Stimulated activated CD4-positive, alpha-beta T cell treated with anti-CD3 and anti-CD28 coated beads, Interleukin-4, amount 100 ng/mL, for 1 hour (primary cell): ENCODE results near the gene LMO4.

Source experiments
- DNase-seq: peaks from one replicate; pipeline ENCODE4 v3.0.0-alpha.2; 2020

Gene LMO4

DNA sequence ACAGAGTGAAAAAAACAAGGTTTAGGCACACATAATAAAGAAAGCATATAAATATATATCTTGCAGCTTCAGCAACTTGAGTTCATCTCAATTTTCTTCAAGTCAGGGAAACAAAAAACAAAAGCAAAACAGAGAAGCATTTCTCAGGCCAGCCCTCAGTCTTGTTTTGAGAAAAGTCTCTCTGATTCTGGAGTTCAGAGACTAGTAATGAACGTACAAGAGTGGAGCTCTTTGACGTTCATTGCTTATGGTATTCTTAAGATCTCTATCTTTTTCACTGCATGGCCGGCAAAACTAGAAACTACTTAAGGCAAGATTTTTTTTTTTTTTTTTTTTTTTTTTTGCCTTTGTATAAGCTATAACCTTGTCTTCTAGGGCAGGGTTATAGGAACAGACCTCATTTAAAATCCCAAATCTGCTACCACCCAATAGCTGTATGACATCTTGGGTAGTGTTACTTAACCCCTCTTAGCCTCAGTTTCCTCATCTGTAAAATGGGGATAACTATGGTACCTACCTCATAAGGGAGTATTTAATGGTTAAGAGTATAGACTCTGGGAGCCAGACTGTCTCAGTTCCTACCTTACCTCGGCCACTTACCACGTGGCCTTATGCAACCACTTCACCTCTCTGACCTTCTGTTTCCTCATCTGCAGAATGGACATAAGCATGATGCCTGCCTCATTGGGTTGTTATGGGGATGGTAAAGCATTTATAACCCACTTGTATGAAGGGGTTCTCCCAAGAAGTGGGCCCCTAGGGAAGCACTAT lies 33.6 kb downstream of the LMO4 start:
- no peak for DNase-seq

GRCh38 chr1:87362834-87363426 lies 34.2 kb downstream of the LMO4 start:
- DNase-seq, result no peak

GRCh38 chr1:87367549-87367948 lies 38.9 kb downstream of the LMO4 start:
- no peak for DNase-seq

DNA sequence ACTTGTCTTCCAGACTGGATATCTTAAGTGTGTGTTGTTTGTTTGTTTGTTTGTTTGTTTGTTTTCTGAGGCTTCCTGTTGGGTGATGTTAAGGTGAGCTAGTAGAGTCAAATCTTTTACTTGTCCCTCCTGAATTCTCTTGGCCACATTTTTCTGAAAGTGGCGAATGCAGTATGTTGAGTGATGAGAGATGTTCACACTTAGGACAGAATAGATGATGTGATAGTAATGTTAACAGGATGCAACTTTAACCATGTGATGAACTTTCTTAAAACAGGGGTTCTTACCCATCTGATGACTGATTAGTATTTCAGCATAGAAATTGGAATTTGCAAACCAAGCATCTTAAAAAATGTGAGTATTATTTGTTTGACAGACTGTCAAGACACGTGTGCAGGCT lies 40.2 kb downstream of the LMO4 start:
- no peak for DNase-seq

DNA sequence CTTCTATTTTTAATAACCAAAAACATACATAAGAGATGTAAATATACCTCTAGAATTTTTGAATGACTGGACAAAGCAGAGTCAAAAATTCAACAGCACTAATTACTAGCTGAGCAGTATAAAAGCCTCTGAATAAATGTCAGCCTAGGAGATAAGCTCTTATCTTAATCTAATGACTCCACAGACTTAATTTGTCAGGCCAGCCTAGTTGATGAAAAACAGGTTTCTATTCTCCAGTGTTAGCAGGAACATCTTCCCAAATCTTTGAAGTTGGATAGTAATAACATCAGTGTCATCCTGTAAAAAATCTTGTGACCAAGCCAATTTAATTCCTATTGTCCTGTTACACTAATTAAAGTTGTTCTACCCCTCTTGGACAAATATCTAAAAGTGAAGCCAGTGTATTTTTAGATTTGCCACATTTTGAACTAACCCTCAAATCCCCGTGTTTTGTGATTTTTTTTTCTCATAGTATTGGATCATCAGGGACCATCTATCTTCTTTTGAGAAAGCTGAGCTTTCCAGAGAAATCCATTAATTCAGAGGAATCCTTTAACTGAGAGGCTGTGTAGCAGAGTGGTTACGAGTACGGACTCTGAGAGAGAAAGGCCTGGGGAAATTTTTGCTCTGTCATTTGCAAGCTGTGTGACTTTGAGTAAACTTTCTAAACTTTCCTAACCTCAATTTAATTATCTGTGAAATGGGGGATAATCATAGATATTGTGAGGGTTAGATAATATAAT lies 41.2 kb downstream of the LMO4 start:
- DNase-seq, result no peak

GRCh38 chr1:87370544-87370943 lies 41.9 kb downstream of the LMO4 start:
- DNase-seq, result no peak

DNA sequence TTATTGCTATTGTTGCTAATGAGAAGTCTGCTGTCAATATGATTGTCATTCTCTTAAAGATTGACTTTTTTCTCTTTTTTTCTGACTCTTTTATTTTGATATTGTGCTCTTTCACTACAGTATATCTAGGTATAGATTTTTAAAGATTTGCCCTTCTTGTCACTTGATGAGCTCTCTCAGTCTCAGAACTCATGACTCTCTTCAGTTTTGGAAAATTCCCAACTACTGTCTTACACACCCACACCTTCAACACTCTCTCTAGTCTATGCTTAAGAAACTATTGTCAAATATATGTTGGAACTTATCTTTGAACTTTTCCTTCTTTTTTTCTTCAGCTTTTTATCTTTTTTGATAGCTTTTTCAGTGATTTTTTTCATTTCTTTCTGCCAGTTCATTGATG lies 50.6 kb downstream of the LMO4 start:
- DNase-seq, result no peak

GRCh38 chr1:87386217-87386790 lies 57.6 kb downstream of the LMO4 start:
- DNase-seq, result no peak

DNA sequence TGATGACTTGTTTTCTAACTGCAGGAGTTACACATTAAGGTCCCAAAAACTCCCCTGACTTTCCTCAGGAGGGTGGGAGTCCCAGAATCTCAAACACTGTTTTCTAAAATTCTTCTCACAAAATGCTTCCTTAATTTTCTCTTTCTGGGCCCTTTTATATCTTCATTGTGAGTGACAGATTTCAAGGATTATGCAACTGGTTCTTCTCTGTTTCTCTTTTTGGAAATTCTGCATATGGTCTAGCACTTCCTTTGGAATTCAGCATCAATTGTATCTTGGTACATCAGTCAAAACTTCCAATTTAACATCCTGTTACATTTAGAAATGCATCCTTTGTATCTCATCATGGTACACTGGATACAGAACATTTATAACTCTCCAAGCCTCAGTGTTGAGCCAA lies 59.7 kb downstream of the LMO4 start:
- no peak for DNase-seq

GRCh38 chr1:87389011-87389410 lies 60.3 kb downstream of the LMO4 start:
- no peak for DNase-seq

- DNase-seq, result no peak
These were observed 60.9 kb downstream of the LMO4 start for GRCh38 chr1:87389546-87389945.

- no peak for DNase-seq
These were observed 63.8 kb downstream of the LMO4 start for GRCh38 chr1:87392248-87393192.

DNA sequence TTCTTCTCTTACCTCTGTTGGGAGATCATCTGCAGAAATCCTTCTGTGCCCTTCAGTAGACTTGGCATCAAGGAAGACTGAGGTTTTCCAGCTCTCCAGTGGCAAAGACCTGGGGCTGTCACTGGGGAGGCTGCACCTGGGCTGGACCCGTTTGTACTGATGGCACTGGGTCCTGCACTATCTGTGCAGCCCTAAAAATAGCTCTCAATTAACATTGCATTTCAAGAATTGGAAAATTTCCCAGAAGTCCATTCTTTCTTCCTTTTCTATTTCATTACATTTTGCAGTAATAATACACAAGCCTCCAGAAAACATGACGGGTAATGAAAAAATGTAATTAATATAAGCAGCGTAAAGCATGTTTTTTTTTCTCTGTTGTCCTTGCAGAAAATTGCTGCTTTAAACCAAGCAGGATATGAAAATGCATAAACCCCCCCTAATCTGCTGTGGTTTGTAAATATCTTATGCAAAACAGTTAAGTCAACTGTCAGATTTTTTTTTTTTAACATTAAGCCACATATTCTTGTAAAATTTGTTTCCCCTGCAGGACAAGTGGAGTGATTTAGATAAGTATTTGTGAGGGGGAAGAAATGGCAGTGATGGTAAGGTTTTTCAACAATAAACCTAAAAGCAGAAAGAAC lies 64.9 kb downstream of the LMO4 start:
- no peak for DNase-seq

- DNase-seq, result no peak
These were observed 65.8 kb downstream of the LMO4 start for GRCh38 chr1:87394513-87394912.

GRCh38 chr1:87394982-87395381 lies 66.3 kb downstream of the LMO4 start:
- DNase-seq, result no peak
